Stimulated activated CD4-positive, alpha-beta T cell treated with anti-CD3 and anti-CD28 coated beads, Interleukin-4, amount 100 ng/mL, for 24 hours (primary cell): ENCODE measurements around the gene CXCL16.

Source experiments
- DNase-seq: peaks from one replicate; pipeline ENCODE4 v3.0.0-alpha.2; 2020

CXCL16 gene

GRCh38 chr17:4748686-4749085 lies 9.0 kb upstream of the CXCL16 start:
- DNase-seq = no peak

- DNase-seq = no peak
Measured at GRCh38 chr17:4747847-4748246, 8.1 kb upstream of the CXCL16 start.

DNA sequence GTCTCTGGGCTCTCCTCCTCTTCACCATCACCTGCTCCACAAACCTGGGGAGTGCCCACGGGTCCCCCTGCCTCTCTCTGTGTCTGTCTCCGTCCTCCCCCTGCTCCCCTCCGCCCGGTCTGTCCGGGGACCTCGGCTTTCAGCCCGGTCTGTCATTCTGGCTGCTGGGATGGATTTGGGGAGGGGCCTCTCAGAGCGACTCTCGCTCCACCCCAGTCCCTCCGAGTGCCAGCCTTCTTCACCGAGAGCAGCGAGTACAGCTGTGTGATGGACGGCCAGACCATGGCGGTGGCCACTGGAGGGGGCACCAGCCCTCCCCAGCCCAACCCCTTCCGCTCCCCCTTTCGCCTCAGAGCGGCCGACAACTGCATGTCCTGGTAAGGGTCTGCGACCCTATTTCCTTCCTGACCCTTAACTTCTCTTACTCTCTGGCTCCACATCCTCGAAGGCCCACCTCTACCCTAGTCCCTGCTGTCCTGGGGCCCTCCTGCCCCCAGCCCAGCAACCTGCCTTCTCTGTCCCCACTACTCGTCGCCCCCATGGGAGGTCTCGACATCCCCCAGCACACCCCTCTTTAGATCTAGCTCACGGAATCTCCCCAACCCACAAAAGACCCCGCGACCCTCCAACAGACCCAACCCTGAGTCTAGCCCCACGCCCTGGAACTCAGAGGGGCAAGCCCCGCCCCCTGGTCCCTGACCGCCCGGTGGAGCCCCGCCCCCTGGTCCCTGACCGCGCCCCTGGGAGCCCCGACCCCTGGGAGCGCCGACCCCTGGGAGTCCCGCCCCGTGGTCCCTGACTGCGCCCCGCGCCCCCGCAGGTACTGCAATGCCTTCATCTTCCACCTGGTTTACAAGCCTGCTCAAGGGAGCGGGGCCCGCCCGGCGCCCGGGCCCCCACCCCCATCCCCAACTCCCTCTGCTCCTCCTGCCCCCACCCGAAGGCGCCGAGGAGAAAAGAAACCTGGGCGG lies 5.6 kb upstream of the CXCL16 start:
- no peak for DNase-seq

- DNase-seq = no peak
Measured at GRCh38 chr17:4743898-4744297, 4.2 kb upstream of the CXCL16 start.

DNA sequence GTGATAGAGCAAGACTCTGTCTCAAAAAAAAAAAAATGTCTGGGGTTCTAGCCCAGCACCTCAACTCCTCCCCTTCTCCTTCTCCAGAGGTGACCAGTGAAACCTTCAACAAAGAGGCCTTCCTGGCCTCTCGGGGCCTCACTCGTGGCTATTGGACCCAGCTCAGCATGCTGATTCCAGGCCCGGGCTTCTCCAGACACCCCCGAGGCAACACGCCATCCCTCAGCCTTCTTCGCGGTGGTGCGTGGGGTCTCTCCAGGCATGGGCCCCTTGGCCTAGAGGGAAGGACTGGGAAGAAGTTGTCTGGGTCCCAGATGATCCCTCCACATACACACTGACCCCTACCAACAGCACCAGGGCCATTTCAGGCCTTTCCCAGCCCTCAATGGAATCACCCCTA lies 3.5 kb upstream of the CXCL16 start:
- DNase-seq = no peak

GRCh38 chr17:4742629-4743028 lies 2.9 kb upstream of the CXCL16 start:
- no peak for DNase-seq

- DNase-seq = no peak
Measured at GRCh38 chr17:4742133-4742532, 2.4 kb upstream of the CXCL16 start.

GRCh38 chr17:4741544-4741943 lies 1.8 kb upstream of the CXCL16 start:
- no peak for DNase-seq

DNA sequence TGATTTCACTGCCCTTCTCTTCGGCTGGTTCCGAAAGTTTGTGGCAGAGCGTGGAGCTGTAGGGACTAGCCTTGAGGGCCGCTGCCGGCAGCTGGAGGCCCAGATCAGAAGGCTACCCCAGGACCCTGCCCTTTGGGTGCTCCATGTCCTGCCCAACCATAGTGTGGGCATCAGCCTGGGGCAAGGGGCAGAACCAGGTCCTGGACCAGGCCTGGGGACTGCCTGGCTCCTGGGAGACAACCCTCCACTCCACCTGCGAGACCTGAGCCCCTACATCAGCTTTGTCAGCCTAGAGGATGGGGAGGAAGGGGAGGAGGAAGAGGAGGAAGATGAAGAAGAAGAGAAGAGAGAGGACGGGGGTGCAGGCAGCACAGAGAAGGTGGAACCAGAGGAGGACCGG lies 856 bp upstream of the CXCL16 start:
- no peak for DNase-seq

GRCh38 chr17:4740025-4740351 lies 260 bp upstream of the CXCL16 start:
- DNase-seq = no peak

DNA sequence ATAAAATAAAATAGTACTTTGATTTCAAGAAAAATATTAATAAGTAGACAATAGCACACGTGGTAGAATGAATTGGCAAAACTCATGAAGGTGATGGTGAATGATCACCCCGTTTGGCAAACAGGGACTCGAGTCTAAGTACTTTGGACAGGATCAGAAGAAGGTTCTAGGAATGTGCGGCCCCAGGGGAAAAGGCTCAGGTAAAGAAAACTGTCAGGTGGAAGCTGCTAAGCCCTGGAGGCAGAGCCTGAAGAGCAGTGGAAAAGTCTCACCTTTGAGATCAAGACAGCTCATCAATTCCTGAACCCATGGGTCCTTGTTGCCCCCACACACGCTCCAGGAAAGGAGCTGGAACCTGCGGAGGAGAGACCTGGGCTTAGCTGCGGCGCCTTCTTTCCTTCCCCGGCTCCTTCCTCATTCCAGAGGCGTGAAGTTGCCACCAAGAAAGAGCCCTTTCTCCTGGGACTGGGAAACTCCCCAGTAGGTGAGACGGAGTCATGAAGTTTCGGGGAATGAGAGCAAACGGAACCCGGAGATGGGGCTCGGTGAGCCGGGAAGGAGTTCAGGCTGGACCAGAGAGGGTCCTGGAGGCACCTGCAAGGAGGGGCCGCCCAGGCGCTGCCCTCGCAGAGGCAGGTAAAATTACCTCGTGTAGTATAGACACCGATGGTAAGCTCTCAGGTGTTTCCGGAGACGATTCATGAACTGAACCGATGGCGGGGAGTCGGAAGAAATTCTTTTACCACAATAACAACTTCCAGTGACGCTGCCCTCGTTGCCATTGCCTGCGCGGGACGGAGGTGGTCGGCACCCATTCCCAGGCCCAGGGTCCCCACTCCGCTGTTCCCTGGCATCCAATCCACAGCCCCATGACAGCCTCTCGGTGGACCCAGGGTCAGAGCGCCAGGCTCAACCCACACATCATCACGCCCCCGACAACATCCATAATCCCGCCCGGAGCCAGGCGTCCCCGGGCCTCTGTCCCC lies 1.3 kb downstream of the CXCL16 start:
- no peak for DNase-seq

GRCh38 chr17:4735876-4736651 lies 3.7 kb downstream of the CXCL16 start:
- no peak for DNase-seq

DNA sequence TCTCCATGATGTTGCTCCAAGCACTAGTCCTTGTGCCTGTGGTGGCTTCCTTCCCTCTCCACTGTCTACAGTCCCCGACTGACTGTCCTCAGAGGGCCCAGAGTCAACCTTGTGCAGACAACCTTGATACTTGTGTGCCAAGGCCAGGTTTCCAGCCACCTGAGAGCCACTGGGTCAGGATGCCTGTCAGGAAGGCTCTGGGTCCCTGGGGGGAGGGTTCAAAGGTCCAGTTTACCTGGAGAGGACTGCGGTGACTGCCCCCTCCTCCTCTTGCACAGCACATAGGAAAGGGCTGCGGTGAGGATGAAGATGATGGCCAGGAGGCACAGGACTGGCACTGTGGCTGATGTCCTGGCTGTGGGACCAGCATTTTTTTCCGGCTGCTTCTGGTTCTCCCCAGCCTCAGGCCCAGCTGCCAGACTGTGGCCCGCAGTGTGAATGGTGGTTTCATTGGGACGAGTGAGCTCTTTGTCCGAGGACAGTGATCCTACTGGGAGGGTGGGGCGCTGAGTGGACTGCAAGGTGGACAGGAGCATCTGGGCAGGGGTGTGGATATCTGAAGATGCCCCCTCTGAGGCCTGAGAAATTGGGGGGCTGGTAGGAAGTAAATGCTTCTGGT lies 4.8 kb downstream of the CXCL16 start:
- no peak for DNase-seq

- no peak for DNase-seq
Measured at GRCh38 chr17:4733073-4733531, 6.6 kb downstream of the CXCL16 start.

GRCh38 chr17:4728124-4728523 lies 11.6 kb downstream of the CXCL16 start:
- DNase-seq = no peak

DNA sequence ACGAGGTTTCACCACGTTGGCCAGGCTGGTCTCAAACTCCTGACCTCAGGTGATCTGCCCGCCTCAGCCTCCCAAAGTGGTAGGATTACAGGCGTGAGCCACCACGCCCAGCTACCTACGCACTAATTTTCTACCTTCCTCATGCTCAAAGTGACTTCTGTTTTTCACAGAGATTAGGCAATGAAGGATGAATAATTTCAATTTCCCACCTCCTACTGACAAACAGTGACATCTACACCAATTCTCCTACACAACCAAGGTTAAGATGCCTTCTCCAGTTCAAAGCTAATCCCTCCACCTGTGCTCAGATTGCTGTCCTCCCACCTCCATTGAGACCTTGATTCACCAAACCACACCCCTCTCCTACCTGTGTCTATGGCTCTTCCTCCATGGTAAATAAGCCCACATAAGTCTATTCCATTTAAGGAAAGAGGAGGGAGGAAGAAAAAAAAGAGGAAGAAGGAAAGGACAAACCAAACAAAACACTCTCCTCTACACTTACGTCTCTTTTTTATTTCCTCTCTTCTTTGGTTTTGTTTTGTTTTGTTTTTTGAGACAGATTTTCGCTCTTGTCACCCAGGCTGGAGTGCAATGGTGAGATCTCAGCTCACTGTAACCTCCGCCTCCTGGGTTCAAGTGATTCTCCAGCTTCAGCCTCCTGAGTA lies 13.9 kb downstream of the CXCL16 start:
- DNase-seq = no peak

GRCh38 chr17:4724650-4725049 lies 15.1 kb downstream of the CXCL16 start:
- DNase-seq = no peak

DNA sequence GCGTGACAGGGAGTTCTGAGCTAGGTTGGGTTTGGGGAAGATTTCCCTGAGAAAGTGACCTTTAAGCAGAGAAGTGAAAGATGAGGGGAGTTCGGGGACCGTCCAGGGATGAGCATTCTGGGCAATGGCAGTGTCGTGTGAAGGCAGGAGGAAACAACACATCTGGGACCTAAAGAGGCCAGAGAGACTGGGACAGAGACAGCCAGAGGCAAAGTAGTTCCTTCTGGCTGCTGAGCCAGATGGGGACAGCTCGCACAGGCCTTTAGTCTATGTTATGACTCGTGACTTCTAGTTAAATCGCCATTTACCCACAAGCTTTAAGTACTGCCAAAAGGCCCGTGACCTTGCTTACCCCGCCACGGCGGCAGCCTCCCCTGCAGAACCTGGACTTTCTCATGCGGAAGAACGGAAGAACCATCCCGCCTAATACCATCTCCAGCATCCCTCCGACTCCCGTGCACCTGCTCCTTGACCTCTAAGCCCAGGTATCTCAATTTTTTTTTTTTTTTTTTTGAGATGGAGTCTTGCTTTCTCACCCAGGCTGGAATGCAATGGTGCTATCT lies 17.0 kb downstream of the CXCL16 start:
- DNase-seq = no peak

DNA sequence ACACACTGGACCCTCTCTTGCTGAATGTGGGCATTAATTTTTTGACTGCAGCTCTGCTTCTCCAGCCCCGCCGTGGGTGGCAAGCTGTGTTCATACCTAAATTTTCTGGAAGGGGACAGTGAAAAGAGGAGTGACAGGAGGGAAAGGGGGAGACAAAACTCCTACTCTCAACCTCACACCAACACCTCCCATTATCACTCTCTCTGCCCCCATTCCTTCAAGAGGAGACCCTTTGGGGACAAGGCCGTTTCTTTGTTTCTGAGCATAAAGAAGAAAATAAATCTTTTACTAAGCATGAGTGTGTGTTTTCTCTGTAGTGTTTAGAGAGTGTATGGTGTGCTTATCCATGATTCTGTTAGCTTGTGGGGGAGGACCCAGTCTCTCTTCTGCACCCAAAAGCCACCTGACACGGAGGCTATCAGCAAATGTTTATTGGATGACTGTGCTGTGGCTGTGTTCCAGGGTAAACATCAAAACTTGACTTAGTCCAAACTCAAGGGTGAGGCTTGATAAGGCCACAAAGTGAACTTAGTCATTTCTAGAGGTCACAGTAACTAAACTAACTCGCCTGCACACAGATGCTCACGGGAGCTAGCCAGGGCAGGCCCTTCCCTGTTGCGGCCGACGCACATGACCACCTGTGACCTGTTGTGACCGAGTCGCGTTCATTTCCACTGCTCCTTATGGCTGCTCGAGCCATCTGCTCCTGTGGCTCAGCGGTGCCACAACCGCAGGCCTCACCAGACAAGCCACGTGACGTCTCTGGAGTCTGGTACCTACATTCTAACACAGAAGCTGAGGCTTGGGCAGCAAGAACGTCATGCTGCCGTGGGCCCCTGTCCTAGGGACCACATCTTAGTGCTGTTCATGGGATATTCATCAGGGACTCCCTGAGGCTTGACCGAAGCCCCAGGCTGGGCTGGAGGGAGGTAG lies 18.3 kb downstream of the CXCL16 start:
- DNase-seq = no peak

GRCh38 chr17:4720787-4721186 lies 18.9 kb downstream of the CXCL16 start:
- no peak for DNase-seq
